ENCODE data around the gene ADAMTS9.

Gene ADAMTS9

GRCh38 chr3:64621726-64622395 lies 65.9 kb downstream of the ADAMTS9 start:
- no peak for DNase-seq

DNA sequence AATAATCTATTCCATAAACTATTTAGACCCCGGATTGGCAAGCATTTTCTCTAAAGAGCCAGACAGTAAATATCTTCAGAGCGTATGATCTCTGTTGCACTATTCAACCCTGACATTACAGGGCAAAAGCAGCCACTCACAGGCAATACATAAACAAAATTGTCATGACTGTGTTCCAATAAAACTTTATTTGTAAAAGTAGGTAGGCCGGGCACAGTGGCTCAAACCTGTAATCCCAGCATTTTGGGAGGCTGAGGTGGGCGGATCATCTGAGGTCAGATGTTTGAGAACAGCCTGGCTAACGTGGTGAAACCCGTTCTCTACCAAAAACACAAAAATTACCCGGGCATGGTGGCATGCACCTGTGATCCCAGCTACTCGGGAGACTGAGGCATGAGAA lies 66.5 kb downstream of the ADAMTS9 start:
- no peak for DNase-seq

DNA sequence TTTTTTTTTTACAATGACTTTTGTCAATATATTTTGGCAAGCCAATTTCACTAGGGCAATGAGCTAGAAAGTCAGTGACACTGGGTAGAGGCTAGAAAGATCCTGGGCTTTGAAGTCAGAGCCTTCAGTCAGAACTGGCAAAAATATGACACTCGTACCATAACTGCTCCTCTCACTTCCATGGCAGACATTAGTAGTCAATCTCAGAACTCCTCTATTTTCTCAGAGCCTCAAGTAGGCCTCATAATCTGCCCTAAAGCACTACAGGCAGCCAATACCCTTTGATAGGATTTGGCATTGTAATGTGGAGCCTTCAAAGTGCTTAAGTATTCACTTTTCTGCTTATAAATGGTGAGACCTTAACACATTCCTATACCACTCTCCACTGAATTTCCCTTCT lies 67.8 kb downstream of the ADAMTS9 start:
- no peak for DNase-seq

DNA sequence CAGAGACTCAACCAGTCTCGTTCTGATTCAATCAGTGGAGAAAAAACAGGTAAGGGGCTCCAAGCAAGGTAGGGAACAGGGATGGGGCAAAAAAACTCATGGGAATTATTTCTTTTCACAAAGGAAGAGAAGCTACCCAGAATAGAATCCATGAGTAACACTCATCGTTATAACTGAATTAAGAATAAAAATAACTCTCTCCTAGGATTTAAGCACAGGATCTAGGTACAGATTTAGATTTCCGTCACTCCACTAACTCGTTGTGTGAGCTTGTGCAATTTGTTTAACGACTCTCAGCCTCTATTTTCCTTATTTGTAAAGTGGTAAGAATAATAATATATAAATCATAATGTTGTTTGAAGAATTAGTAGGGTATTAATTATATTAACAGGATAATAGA lies 68.6 kb downstream of the ADAMTS9 start:
- DNase-seq = no peak

DNA sequence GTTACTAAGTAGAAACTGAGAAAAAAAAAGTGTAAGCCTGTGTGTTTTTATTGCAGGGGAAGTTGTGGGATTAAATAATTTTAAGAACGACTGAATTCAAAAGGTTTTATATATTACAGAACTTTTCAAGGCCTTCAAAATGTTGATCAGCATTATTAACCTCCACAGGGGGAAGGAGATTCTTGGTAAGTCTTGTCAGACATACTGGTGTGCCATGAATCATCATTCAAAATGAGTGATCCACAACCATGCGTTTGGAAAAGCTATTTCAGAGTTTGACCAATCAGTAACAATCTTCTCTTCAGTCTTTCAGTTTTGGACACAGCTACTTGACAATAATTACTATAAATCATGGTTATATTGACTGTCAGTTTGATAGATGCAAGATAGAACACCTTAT lies 70.2 kb downstream of the ADAMTS9 start:
- no peak for DNase-seq

- DNase-seq = no peak
These were observed 70.8 kb downstream of the ADAMTS9 start for GRCh38 chr3:64616953-64617352.

DNA sequence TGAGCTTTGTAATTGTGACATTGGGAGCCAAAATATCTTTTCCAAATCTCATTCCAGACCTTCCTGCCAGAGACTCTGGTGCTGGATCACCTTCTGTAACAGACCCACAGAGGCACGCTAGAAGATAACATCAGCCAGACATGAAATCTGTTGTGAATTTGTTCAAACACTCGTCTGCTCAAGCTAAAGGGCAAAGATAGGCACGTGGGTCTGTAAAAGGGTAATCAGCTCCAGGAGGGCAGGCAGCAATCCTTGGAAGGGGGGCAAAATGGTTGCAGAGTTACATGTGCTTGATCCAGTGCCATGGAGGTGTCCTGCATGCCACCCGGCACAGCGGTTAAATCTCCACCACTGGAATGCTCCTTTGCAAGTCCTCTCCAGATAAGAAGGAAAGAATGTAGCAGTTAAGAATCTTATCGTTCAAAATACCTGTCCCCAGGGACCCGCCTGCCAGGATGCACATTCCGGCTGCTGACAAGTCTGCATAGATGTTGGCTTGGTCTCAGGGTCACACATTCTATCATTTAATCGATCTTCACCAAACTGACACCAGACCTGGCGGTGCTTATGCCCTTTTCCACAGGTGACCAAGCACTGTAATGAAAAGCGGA lies 74.8 kb downstream of the ADAMTS9 start:
- no peak for DNase-seq

GRCh38 chr3:64612082-64612860 lies 75.5 kb downstream of the ADAMTS9 start:
- DNase-seq = no peak

DNA sequence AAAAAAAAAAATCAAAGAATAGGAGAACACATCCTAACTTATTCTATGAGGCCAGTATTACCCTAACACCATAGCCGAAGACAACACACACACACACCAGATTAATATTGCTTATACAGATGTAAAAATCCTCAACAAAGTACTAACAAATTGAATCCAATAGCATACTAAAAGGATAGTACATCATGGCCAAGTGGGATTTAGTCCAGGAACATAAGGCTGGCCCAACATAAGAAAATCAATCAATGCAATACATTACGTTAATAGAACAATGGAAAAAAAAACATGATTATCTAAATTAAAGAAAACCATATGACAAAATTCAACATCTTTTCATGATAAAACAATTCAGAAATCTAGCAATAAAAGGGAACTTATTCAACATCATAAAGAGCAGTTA lies 79.1 kb downstream of the ADAMTS9 start:
- no peak for DNase-seq

GRCh38 chr3:64607032-64607551 lies 80.7 kb downstream of the ADAMTS9 start:
- DNase-seq = no peak

DNA sequence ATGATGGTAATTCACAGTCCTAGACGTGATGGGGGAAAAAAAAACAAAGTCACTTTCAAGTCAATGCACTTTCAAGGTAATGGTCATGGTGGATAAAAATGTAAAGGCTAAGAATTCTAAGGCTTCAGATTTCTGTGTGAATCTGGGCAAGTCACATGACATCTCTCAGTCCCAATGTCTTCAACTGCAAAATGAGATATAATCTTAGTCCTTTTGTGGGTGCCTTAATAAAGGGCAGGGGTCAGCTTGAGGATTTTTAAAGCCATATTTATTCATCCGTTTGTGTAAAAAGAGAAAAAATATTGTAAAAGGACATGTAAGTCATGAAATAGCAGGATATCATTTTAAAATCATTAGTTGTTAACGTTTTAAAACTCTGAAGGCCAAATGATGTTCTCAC lies 83.5 kb downstream of the ADAMTS9 start:
- no peak for DNase-seq

DNA sequence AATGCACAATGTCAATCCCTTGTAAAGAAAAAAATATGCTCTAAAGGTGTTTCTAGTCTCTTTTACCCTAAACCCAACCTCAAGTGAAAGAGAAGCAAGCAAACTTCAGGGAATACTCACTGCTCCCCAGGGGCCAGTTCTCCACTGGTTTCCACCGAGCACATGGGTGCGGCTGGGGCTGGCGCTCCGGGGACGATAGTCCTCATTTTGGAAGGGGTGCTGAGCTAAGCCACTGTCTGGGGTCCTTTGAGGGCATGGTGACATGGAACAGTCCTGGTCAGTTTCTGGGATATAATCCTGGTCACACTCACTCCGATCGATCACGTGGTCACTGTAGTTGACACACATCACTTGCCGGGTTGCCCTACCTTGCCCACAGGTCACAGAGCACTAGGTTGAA lies 86.0 kb downstream of the ADAMTS9 start:
- DNase-seq = no peak

DNA sequence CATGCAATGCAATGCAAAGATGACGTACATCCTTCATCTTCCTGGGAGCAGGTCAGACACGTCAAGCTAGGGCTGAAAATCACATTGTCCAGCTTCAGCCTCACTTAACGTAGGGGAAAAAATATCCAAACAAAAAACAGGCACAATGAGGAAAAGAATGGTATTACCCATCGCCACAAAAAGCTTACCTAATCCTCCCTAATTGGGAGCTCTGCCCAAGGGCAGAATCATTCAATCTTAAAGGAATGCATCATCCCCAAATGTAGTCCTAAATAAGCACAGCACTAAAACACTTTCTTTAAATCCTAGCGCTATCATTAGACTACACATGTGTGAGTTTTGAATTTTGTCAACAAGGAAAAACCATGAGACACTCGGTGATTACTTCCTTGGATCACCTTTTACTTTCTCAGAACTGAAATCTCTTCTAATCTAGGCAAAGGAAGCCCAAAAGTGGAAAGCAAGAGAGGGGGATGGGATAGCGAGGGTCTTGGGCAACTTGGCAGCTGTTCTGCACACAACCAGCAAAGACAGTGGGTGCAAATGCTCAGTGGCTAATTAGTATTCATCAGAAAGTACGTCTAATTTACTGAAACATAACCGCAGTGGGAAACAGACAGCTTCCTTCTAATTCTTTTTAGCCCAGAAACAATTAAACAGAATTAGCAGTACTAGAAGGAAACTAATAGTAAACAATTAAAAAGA lies 87.4 kb downstream of the ADAMTS9 start:
- no peak for DNase-seq

DNA sequence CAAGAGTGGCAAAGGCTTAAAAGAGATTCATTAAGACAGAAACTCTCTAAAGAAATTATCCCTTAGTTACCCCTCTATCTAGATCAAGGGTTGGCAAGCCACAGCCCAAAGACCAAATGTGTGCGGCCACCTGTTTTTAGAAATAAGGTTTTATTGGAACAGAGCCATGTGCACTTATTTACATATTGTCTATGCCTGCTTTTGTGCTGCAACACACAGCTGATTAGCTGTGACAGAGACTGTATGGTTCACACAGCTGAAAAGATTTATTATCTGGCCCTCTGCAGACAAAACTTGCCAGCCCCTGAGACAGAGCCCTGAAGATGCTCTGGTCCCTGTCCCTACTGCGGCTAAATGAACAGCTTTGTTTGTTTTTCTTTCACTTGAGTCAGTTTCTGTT lies 88.1 kb downstream of the ADAMTS9 start:
- DNase-seq = no peak

- DNase-seq = peak in 1 of 56 donors; percentile 52
These were observed 92.5 kb downstream of the ADAMTS9 start for GRCh38 chr3:64595253-64595694.

DNA sequence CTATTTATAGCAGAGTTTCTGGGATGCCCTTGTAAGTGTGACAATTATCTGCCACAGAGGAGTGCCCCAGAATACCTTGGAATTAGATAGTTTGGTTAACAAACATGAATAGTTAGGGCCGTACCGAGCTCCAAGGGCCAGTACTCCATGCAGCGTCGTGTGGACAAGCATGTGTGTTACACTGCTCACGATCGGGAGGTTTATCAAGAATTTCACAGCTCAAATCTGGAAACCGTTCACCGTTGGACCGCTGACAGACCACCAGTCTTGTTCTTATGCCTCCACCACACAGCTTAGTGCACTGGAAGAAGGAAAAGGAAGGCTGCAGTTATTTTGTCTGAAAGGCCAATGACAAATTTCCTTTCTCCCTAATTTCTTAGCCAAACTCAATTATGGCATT lies 93.7 kb downstream of the ADAMTS9 start:
- no peak for DNase-seq

DNA sequence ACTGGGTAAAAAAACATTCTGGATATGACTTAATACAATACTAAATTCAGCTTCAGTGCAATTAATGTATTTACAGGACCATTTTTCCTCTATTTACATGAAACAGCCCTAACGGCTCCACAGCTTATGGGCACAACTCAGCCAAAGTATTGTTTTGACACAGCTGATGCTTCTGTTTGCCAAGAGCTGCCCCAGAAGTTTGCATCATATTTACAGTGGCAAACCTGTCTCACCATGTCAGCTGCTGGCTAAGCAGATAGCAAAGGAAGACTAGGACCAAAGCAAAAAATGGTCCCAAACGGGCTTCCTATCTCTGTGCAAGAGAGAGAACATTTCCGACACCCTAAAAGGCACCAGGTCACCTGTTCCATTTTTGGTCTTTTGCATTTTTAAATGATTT lies 94.5 kb downstream of the ADAMTS9 start:
- no peak for DNase-seq

DNA sequence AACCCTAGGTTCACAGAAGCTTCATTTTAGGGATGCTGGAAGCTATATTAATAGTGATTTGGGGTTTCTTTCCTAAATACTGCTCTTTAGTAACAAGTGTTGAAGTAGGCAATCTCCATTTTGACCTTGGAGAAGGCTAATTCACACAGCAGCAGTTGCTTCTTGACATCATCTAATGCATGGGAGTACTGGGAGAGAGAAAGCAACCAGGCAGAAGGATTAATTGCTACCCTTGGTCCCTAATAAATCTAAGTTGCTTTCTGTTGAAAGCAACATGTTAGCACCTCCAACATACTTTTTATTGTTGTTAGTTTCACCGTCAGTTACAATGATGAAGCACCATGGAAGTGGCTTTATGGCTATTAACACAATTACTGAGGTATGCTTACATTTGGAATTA lies 96.2 kb downstream of the ADAMTS9 start:
- DNase-seq = no peak

- no peak for DNase-seq
These were observed 99.4 kb downstream of the ADAMTS9 start for GRCh38 chr3:64588380-64588779.

DNA sequence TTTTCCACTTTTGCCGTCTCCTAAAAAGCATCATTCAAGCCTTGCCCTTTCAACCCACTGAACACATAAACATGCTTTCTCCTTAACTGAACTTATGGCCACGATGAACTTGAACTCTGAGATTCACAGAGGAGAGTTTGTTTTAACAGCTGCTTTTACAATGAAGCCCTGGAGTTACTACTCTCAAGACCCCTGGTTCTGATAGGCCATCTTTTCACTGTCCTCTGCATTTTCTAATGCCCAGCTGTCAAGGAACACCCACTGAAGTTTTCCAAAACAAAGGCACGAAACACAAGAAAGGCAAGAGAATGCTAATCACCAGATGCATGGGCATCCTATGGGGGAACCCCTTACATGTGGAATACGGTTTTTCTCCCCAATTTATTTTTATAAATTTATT lies 100.8 kb downstream of the ADAMTS9 start:
- DNase-seq = no peak

GRCh38 chr3:64584179-64584578 lies 103.6 kb downstream of the ADAMTS9 start:
- DNase-seq = peak in 1 of 56 donors; percentile 13

GRCh38 chr3:64578797-64579196 lies 109.0 kb downstream of the ADAMTS9 start:
- no peak for DNase-seq
